Renal cortex interstitium (tissue), 11 donors: ENCODE results near the gene RNASET2. TPM values are rescaled to one million over a fixed set of nuclear protein-coding genes. Genes with fewer than 3 reads are reported as not detected.
A peak's percentile ranks its signal among the peaks of the same experiment; 100 is the strongest.
"Not testable (repeated sequence)": the region's sequence is repeated elsewhere in the genome, so short reads cannot be mapped to it uniquely, and the experiment has no call there.

Experiments used
- DNase-seq, 11 donors: peaks; one replicate each; pipeline ENCODE4 v3.0.0-alpha.2; 2013; ENCODE audit warnings: low read depth in 9 of 11, low spot score in 4 of 11; ENCODE audit errors: extremely low read depth in 1 of 11
- polyA plus RNA-seq, 3 donors: library from polyadenylated mRNA; unstranded; fragments of 120-200 nt; gene quantifications; one replicate each; pipeline ENCODE4 v1.2.1, GENCODE V29; 2013; ENCODE audit not compliant: insufficient read length in 3 of 3

The RNASET2 gene
- polyA plus RNA-seq, 3 donors = 56.5 to 68.8 (median 62.6) TPM

DNA sequence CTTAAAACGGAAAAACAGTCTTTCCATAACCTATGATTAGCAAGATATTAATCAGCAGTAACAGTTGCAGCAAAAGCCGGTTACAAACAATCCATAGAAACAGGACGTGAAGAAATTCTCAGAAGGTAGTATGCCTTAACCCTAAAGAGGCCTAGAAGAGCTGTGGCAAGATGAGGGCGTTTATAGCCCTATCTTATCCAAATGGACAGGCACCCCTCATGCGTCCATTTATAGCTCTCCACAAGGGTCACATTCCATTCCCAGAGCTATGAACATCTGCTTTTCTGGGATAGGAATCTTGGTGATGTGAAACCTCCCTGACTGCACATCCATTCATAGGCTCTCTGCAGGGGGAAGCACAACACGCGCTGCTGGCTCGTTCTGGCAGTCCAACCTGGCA, 40.9 kb downstream of the RNASET2 start:
- DNase-seq = not testable (repeated sequence)

DNA sequence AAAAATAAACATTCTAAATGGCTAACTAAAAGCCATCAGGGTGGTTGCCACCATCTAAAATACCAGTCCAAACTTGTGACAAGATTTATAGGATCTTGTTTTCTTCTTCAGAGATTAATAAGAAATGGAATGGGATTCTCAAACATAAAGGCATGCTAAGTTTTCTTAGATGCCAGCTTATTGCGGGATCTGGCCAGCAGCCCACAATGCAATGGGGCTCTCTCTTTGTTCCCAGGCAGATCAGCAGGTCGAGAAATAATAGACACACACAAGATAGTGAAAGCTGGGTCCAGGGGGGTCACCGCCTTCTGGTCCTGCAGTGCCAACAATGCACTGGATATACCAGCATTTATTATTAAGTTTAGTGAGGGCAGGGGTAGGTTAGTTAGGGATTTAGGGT, 41.4 kb downstream of the RNASET2 start:
- not testable (repeated sequence) for DNase-seq

- no peak for DNase-seq
Observed at GRCh38 chr6:166911248-166911677, 45.1 kb downstream of the RNASET2 start.

GRCh38 chr6:166910601-166911000, 45.7 kb downstream of the RNASET2 start:
- DNase-seq = no peak

DNA sequence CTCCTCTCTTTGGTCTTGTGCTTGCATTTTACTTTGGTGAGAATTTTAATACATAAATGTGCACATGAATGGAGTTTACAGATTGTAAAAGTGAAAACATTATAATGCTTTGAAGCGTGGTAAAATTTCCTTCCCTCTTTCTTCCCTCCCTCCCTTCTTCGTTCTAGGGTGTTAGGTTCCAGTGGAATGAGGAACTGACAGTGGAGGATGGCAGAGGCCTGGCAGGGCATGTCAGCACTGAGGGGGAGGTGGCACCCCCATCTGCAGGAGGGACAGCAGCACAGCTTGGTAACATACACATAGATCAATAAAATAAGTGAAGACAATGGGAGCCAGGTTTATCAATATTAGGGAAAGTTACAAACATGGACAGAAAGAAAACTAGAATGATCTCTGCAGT, 47.5 kb downstream of the RNASET2 start:
- DNase-seq = no peak

DNA sequence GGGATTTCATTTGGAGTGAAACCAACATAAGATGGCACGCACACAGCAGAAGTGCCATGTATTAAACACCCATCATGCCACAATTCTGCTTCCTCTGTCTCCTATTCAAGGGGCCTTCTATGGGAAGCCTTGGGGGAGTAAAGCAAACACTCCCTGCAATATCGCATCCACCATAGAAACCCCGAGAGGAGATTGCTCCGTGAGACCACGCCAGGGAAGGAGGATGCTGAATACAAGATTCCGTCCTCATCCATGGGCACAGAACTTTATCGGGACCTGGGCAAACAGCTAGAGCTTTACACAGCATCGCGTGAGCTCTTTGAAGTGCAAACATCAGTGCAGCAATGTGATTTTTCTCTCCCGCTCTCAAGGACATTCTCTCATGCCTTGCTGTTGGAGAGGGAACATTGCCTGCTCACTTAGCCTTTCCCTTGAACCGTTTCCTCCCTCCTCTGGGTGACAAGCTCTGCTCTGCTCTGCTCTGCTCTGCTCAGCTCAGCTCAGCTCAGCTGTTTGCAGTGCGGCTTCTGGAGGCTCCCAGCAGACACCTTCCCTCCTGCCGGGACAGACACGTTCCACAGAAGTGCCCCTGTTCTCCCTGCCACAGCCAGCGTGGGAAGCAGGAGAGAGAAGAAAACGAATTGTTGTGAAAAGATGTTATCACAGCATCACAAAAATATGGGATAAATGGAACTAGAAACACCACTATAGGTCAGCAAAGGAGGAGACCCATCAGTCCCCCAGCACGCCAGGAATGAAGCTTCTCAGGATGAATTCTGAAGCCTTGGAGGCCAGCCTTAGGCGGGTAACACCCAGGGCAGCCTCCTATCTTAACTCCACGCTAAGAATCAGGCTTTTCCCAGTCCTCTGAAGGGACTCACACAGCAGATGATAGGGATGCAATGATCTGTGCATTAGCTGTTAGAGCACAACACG, 48.2 kb downstream of the RNASET2 start:
- DNase-seq = peak in 1 of 11 donors; percentile 15

- no peak for DNase-seq
Observed at GRCh38 chr6:166907373-166907841, 48.9 kb downstream of the RNASET2 start.

DNA sequence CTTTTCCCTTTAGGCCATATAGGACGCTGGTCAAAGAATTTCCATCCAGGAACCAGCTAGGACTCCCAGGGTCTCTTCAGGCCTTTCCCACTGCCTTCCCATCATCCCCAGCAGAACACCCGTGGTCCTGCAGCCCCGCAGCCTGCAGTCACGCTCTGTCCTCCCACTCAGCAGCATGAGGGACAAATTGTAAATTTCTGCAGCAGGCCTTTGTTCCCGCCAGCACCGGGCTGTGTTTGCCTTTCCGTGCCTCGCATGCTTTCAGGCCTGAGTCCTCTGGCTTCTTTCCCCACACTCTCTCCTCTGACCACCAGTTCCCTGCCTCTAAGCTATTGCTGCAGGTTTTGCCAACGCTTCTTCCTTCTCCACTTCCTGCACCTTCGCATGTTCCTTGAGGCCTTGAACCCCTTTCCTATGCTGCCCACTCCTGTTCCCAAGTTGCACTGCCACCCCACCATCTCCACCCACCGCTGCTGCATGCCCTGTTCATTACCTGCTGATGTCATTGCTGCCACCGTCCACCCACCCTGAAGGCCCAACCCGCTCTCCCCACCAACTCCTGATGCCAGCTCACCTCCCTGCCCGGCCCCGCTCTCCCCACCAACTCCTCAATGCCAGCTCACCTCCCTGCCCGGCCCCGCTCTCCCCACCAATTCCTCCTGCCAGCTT, 49.8 kb downstream of the RNASET2 start:
- DNase-seq = no peak

GRCh38 chr6:166905505-166906134, 50.7 kb downstream of the RNASET2 start:
- DNase-seq = no peak

- no peak for DNase-seq
Observed at GRCh38 chr6:166905013-166905412, 51.3 kb downstream of the RNASET2 start.

- peak in 1 of 11 donors; percentile 11 for DNase-seq
Observed at GRCh38 chr6:166904101-166904746, 52.1 kb downstream of the RNASET2 start.

DNA sequence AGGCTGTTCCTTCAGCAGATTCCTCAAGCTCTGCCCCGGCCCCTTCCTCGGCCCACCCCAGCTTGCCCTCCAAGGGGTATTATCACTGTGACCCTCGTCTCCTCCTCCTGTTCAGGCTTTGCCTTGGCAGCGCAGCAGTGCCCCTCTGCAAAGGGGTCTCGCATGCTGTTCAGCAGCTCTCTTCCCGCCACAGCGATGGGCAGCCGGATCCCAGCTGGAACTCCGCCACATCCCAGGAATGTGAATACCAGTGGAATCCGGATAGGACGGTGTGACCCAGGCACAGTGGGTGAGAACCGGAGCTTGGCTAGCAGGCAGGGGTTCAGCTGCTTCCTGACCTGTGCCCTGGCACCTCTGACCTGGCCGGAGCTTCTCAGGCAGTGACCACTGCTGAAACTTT, 52.9 kb downstream of the RNASET2 start:
- DNase-seq = no peak

DNA sequence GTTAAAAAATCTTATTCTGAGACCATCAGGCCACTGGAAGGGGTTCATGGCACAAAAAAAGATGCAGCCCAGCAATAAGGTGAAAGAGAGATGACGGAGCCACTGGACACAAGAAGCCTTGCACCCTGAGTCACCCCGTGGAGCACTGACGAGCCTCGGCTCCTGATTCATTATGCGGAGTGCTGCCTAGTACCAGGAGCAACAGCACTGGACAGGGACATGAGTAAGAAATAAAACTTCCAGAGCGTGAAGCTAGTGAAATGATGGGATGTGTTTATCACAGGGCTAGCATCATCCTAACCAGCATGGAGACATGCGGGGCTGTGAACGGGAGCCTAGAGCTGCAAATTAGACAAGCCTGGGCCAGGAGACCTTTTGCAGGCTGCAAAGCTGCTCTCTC, 53.3 kb downstream of the RNASET2 start:
- DNase-seq = no peak

- DNase-seq = no peak
Observed at GRCh38 chr6:166902211-166902755, 54.1 kb downstream of the RNASET2 start.

DNA sequence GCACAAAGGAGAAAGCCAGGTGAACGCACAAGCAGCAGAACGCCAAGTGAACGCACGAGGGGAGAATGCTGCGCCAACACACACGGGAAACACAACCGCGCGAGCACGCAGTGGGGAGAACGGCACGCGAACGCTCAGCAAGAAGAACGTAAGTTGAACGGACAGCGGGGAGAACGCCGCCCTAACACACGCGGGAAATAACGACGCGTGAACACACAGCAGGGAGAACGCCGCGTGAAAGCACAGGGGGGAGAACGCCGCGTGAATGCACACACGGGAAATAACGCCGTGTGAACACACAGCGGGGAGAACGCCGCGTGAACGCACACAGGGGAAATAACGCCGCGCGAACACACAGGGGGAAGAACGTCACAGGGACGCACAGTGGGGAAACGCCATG, 54.7 kb downstream of the RNASET2 start:
- DNase-seq = no peak

DNA sequence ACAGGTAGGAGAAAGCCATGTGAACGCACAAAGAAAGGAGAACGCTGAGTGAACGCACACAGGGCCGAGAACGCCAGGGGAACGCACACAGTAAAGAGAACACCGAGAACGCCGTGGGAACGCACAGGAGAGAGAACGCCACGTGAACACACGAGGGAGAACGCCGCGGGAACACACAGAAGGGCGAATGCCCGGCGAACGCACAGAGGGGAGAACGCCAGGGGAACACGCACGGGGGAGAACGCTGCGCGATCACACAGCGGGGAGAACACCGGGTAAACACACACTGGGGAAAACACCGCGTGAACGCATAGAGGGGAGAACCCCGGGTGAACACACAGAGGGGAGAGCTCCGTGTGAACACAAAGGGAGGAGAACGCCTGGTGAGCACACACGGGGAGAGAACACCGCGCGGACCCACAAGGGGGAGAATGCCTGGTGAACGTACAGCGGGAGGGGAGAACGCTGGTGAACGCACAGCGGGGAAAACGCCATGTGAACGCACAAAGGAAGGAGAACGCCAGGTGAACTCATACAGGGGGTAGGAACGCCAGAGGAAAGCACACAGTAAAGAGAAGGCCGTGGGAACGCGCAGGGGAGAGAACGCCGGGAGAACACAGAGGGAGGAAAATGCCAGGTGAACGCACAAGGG, 55.3 kb downstream of the RNASET2 start:
- DNase-seq = no peak

- no peak for DNase-seq
Observed at GRCh38 chr6:166900130-166900708, 56.1 kb downstream of the RNASET2 start.

DNA sequence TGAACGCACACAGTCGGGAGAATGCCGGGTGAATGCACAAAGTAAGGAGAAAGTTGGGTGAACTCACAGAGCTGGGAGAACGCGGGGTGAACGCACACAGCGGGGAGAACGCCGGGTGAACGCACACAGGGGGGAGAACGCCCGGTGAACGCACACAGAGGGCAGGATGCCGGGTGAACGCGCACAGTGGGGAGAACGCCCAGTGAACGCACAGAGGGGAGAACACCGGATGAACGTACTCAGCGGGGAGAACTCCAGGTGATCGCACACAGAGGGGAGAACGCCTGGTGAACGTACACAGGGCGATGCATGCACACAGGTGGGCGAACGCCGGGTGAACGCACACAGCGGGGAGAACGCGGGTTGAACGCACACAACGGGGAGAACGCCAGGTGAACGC, 57.4 kb downstream of the RNASET2 start:
- no peak for DNase-seq
